Endothelial cell of umbilical vein (primary cell): ENCODE data around the gene KCNQ5.

Experiments
- CTCF ChIP-seq, 2 donors: IDR thresholded peaks; 1 replicate in 1 of 2; 2 replicates in 1 of 2; pipeline ENCODE4 v1.5.1; 2011; ENCODE audit warnings: low read length in 2 of 2, mild to moderate bottlenecking in 2 of 2, moderate library complexity in 2 of 2, control low read depth in 1 of 2, inconsistent platforms in 1 of 2, low read depth in 1 of 2; ENCODE audit not compliant: insufficient read depth in 1 of 2; ENCODE audit errors: extremely low read depth in 1 of 2
- EZH2 ChIP-seq: IDR thresholded peaks from 2 replicates; pipeline ENCODE4 v1.6.1; 2012; ENCODE audit warnings: borderline replicate concordance, low read depth, mild to moderate bottlenecking, moderate library complexity, low read length, inconsistent platforms; ENCODE audit not compliant: severe bottlenecking
- POLR2A ChIP-seq: IDR thresholded peaks from 2 replicates; pipeline ENCODE4 v1.6.1; 2012; ENCODE audit warnings: low read depth, mild to moderate bottlenecking, control low read depth, low read length

DNA sequence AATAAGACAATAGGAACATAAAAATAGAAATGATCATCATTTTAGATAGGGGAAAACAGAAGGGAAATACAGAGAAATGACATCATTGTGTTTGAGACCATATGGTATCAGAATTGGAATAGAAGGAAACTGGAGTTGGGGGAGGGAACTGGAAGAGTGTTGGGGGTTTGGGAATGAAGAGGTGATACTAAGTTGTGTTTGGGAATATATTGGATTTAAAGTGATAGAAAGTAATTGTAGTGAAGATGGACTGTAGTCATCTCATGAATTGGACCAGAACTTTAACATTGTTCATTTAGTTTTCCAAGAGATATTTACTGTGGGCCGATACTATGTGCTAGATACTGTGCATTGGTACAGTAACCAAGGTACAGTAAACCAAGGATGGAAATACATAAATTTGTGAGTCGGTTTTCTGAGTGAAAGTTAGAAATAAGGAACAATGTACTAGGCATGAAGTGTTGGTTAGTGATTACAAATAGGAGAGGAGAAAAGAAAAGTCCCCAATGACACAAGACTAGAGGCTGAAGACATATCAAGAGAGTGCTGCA, 32.3 kb downstream of the KCNQ5 start:
- TF ChIP-seq CTCF (IDR thresholded peaks at IDR 0.05; ENCODE audit: extremely low read depth in 1 of 2, insufficient read depth in 1 of 2, low read depth in 1 of 2, low read length in 2 of 2) (no peak), POLR2A (no peak), EZH2 (no peak)
